Gastrocnemius medialis (tissue), 4 donors: Measurements from ENCODE around the gene TNXB.

ENCODE experiments used
- CTCF ChIP-seq, 5 experiments: fragments of 450-650 bp in 3 of 5; fragments of 200-600 bp in 2 of 5; sonication (generic) in 2 of 5; IDR thresholded peaks in 4 of 5; conservative IDR thresholded peaks in 1 of 5; 1 replicate in 4 of 5; 2 replicates in 1 of 5; pipeline ENCODE4 v1.5.1; 2016 to 2019; ENCODE audit warnings: antibody characterized with exemption in 5 of 5, mild to moderate bottlenecking in 3 of 5, moderate library complexity in 3 of 5
- POLR2A ChIP-seq, 2 donors: fragments of 450-650 bp; IDR thresholded peaks; one replicate each; pipeline ENCODE4 v1.6.1; 2017; ENCODE audit warnings: antibody characterized with exemption in 2 of 2, mild to moderate bottlenecking in 2 of 2, moderate library complexity in 2 of 2

GRCh38 chr6:32120573-32121059 lies 11.5 kb upstream of the TNXB start:
- TF ChIP-seq POLR2A (IDR thresholded peaks at IDR 0.05) (no peak), CTCF (IDR thresholded peaks at IDR 0.05 in 4 of 5, conservative IDR thresholded peaks at IDR 0.05 in 1 of 5) (no peak)
